GM12878 (cell line): Measurements from ENCODE around the gene CPNE4. TPM values are rescaled to one million over a fixed set of nuclear protein-coding genes. Genes with fewer than 3 reads are reported as not detected.

Experiments
- KAT2A ChIP-seq: conservative IDR thresholded peaks from 2 replicates; pipeline ENCODE4 v1.6.1; 2011; ENCODE audit warnings: low read depth, low read length; ENCODE audit not compliant: control insufficient read depth
- MTA3 ChIP-seq: IDR thresholded peaks from 2 replicates; pipeline ENCODE4 v1.6.1; 2012; ENCODE audit warnings: low read length, inconsistent platforms, borderline replicate concordance
- RB1 ChIP-seq: fragments of 450-650 bp; formaldehyde crosslinking; IDR thresholded peaks from 2 replicates; pipeline ENCODE4 v1.6.1; 2017; ENCODE audit warnings: mild to moderate bottlenecking, borderline replicate concordance
- SMC3 ChIP-seq: IDR thresholded peaks from 2 replicates; pipeline ENCODE4 v1.6.1; 2011; ENCODE audit warnings: low read length, improper control_type of control experiment, borderline replicate concordance
- ZNF217 ChIP-seq: fragments of 450-650 bp; IDR thresholded peaks from 2 replicates; pipeline ENCODE4 v1.6.1; 2017; ENCODE audit warnings: antibody characterized with exemption, mild to moderate bottlenecking
- polyA plus RNA-seq, 11 experiments: library from polyadenylated mRNA; depleted of rRNA in 4 of 11; unstranded in 6 of 11; stranded (reverse) in 5 of 11; fragments of >200 nt; fragmentation: Nextera tagmentation in 4 of 11; fragmentation: Illumina TruSeq in 1 of 11; extraction: Ambion mirVana in 4 of 11; extraction: Trizol in 1 of 11; gene quantifications; 1 replicate in 1 of 11; 2 replicates in 10 of 11; pipeline versions ENCODE4 v1.2.1 to v1.2.3, GENCODE V29; 2011 to 2016; ENCODE audit warnings: inconsistent platforms in 2 of 11, missing spikeins in 2 of 11, low read depth in 1 of 11
- total RNA-seq, 4 experiments: library from RNA; depleted of rRNA in 3 of 4; stranded (reverse); fragments of >200 nt in 3 of 4; fragmentation: Illumina TruSeq in 1 of 4; extraction: Trizol in 1 of 4; gene quantifications; 2 replicates each; pipeline versions ENCODE4 v1.2.1 to v1.2.3, GENCODE V29; 2013 to 2021
- TF ChIP-seq, protein P1 (sequence below): IDR thresholded peaks from 2 replicates; pipeline ENCODE4 v1.6.1; 2012; ENCODE audit warnings: mild to moderate bottlenecking, low read depth, low read length
- TF ChIP-seq, protein P2 (sequence below): fragments of 450-650 bp; IDR thresholded peaks from 2 replicates; pipeline ENCODE4 v1.6.1; 2016; ENCODE audit warnings: mild to moderate bottlenecking
- TF ChIP-seq, protein P3 (sequence below): IDR thresholded peaks from 2 replicates; pipeline ENCODE4 v1.6.1; 2011; ENCODE audit warnings: borderline replicate concordance, low read depth, mild to moderate bottlenecking, moderate library complexity, low read length; ENCODE audit not compliant: insufficient read depth, poor library complexity, severe bottlenecking
- TF ChIP-seq, protein P4 (sequence below): fragments of 450-650 bp; formaldehyde crosslinking; IDR thresholded peaks from 2 replicates; pipeline ENCODE4 v1.4.0; 2022; ENCODE audit warnings: mild to moderate bottlenecking, moderate library complexity
- TF ChIP-seq, protein P5 (sequence below): fragments of 450-650 bp; IDR thresholded peaks from 2 replicates; pipeline ENCODE4 v1.6.1; 2017; ENCODE audit warnings: mild to moderate bottlenecking, low read depth, inconsistent platforms; ENCODE audit not compliant: poor library complexity, severe bottlenecking
- TF ChIP-seq, protein P6 (sequence below): fragments of 450-650 bp; formaldehyde crosslinking; IDR thresholded peaks from 2 replicates; pipeline ENCODE4 v1.5.0; 2022; ENCODE audit warnings: mild to moderate bottlenecking, missing genetic modification characterization

CPNE4 gene
- total and polyA plus RNA-seq, 10 of the 15 experiments (the other 5 are each of a cell fraction or from before 2014, with no cell fraction given), result 0.17 to 1.9 (median 0.48) TPM; not detected in 1

DNA sequence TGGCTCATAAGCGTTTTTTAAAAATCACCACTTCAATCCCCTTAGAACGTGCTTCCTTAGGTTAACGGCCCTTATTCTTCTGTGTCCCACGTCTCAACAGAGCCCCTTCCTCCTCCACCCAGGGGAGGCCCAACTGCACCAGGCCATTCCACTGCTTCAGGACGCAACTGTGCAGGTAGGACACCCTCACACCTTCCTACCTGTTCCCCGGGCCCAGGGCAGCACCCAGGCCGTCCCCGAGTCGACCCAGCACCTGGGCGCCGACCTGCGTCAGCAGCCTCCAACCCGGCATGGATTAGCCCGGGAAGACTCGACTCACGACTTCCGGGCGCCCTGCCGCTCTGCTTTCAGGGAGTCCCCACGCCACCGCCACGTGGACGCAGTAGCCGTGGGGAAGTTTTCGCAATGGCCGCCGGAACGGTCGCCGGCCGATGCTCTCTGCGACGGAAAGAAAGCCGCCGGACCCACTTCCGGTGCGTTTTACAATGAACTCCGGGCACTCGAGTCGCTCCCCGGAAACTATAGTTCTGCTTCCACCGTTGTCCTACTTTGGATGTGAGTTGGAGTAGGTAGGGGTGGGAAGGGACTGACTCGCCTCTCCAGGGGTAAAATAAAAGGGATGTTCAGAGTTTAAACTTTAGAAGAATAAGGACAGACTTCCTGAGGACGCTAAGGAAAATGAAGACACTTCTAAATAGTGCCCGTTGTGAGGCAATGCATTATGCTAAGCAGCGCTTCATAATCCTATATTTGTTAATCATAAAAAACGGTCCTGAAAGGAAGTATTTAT is 532.1 kb downstream of the CPNE4 start, which contains the start of gene MRPL3 (continued):
- TF ChIP-seq, protein P1, sequence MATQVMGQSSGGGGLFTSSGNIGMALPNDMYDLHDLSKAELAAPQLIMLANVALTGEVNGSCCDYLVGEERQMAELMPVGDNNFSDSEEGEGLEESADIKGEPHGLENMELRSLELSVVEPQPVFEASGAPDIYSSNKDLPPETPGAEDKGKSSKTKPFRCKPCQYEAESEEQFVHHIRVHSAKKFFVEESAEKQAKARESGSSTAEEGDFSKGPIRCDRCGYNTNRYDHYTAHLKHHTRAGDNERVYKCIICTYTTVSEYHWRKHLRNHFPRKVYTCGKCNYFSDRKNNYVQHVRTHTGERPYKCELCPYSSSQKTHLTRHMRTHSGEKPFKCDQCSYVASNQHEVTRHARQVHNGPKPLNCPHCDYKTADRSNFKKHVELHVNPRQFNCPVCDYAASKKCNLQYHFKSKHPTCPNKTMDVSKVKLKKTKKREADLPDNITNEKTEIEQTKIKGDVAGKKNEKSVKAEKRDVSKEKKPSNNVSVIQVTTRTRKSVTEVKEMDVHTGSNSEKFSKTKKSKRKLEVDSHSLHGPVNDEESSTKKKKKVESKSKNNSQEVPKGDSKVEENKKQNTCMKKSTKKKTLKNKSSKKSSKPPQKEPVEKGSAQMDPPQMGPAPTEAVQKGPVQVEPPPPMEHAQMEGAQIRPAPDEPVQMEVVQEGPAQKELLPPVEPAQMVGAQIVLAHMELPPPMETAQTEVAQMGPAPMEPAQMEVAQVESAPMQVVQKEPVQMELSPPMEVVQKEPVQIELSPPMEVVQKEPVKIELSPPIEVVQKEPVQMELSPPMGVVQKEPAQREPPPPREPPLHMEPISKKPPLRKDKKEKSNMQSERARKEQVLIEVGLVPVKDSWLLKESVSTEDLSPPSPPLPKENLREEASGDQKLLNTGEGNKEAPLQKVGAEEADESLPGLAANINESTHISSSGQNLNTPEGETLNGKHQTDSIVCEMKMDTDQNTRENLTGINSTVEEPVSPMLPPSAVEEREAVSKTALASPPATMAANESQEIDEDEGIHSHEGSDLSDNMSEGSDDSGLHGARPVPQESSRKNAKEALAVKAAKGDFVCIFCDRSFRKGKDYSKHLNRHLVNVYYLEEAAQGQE, result no peak
- TF ChIP-seq, protein P2, sequence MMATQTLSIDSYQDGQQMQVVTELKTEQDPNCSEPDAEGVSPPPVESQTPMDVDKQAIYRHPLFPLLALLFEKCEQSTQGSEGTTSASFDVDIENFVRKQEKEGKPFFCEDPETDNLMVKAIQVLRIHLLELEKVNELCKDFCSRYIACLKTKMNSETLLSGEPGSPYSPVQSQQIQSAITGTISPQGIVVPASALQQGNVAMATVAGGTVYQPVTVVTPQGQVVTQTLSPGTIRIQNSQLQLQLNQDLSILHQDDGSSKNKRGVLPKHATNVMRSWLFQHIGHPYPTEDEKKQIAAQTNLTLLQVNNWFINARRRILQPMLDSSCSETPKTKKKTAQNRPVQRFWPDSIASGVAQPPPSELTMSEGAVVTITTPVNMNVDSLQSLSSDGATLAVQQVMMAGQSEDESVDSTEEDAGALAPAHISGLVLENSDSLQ, result peak; percentile 70
- TF ChIP-seq KAT2A (no peak), RB1 (peak; percentile 92; the same call in 1 of the 2 replicates), ZNF217 (0 out of 2 replicates have a peak, but pooled peaks have one; percentile 54), SMC3 (0 out of 2 replicates have a peak, but pooled peaks have one; percentile 8), MTA3 (peak; percentile 83; the same call in 1 of the 2 replicates)
- TF ChIP-seq, protein P3, sequence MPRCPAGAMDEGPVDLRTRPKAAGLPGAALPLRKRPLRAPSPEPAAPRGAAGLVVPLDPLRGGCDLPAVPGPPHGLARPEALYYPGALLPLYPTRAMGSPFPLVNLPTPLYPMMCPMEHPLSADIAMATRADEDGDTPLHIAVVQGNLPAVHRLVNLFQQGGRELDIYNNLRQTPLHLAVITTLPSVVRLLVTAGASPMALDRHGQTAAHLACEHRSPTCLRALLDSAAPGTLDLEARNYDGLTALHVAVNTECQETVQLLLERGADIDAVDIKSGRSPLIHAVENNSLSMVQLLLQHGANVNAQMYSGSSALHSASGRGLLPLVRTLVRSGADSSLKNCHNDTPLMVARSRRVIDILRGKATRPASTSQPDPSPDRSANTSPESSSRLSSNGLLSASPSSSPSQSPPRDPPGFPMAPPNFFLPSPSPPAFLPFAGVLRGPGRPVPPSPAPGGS, result peak; percentile 37
- TF ChIP-seq, protein P4, sequence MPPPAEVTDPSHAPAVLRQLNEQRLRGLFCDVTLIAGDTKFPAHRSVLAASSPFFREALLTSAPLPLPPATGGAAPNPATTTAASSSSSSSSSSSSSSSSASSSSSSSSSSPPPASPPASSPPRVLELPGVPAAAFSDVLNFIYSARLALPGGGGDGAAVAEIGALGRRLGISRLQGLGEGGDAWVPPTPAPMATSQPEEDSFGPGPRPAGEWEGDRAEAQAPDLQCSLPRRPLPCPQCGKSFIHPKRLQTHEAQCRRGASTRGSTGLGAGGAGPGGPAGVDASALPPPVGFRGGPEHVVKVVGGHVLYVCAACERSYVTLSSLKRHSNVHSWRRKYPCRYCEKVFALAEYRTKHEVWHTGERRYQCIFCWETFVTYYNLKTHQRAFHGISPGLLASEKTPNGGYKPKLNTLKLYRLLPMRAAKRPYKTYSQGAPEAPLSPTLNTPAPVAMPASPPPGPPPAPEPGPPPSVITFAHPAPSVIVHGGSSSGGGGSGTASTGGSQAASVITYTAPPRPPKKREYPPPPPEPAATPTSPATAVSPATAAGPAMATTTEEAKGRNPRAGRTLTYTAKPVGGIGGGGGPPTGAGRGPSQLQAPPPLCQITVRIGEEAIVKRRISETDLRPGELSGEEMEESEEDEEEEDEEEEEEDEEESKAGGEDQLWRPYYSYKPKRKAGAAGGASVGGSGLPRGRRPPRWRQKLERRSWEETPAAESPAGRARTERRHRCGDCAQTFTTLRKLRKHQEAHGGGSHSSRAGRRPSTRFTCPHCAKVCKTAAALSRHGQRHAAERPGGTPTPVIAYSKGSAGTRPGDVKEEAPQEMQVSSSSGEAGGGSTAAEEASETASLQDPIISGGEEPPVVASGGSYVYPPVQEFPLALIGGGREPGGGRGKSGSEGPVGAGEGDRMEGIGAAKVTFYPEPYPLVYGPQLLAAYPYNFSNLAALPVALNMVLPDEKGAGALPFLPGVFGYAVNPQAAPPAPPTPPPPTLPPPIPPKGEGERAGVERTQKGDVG (CRISPR knock-in tag), result no peak
- TF ChIP-seq, protein P5, sequence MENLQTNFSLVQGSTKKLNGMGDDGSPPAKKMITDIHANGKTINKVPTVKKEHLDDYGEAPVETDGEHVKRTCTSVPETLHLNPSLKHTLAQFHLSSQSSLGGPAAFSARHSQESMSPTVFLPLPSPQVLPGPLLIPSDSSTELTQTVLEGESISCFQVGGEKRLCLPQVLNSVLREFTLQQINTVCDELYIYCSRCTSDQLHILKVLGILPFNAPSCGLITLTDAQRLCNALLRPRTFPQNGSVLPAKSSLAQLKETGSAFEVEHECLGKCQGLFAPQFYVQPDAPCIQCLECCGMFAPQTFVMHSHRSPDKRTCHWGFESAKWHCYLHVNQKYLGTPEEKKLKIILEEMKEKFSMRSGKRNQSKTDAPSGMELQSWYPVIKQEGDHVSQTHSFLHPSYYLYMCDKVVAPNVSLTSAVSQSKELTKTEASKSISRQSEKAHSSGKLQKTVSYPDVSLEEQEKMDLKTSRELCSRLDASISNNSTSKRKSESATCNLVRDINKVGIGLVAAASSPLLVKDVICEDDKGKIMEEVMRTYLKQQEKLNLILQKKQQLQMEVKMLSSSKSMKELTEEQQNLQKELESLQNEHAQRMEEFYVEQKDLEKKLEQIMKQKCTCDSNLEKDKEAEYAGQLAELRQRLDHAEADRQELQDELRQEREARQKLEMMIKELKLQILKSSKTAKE, result peak; percentile 66
- TF ChIP-seq, protein P6, sequence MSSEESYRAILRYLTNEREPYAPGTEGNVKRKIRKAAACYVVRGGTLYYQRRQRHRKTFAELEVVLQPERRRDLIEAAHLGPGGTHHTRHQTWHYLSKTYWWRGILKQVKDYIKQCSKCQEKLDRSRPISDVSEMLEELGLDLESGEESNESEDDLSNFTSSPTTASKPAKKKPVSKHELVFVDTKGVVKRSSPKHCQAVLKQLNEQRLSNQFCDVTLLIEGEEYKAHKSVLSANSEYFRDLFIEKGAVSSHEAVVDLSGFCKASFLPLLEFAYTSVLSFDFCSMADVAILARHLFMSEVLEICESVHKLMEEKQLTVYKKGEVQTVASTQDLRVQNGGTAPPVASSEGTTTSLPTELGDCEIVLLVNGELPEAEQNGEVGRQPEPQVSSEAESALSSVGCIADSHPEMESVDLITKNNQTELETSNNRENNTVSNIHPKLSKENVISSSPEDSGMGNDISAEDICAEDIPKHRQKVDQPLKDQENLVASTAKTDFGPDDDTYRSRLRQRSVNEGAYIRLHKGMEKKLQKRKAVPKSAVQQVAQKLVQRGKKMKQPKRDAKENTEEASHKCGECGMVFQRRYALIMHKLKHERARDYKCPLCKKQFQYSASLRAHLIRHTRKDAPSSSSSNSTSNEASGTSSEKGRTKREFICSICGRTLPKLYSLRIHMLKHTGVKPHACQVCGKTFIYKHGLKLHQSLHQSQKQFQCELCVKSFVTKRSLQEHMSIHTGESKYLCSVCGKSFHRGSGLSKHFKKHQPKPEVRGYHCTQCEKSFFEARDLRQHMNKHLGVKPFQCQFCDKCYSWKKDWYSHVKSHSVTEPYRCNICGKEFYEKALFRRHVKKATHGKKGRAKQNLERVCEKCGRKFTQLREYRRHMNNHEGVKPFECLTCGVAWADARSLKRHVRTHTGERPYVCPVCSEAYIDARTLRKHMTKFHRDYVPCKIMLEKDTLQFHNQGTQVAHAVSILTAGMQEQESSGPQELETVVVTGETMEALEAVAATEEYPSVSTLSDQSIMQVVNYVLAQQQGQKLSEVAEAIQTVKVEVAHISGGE, result peak; percentile 95
